Small intestine (tissue), 7 donors: ENCODE results near the gene GALNT16. TPM values are rescaled to one million over a fixed set of nuclear protein-coding genes. Genes with fewer than 3 reads are reported as not detected.

Source experiments
- DNase-seq, 2 donors: peaks; one replicate each; pipeline versions ENCODE4 v3.0.0 to v3.0.0-alpha.2; 2013
- FAIRE-seq: peaks from 2 replicates; lab custom pipeline; 2012; peaks lifted over from hg19 to GRCh38; lab: Jason Lieb, UNC
- H3K27ac ChIP-seq, 3 donors: one replicate each; pipeline ENCODE4 v1.5.1; 2013; ENCODE audit warnings: low read length in 2 of 3, mild to moderate bottlenecking in 2 of 3, control low read depth in 1 of 3, inconsistent platforms in 1 of 3, low read depth in 1 of 3, moderate library complexity in 1 of 3
- H3K27me3 ChIP-seq, 3 donors: one replicate each; pipeline ENCODE4 v1.6.1; 2013; ENCODE audit warnings: low read length in 3 of 3, inconsistent platforms in 1 of 3; ENCODE audit not compliant: control insufficient read depth in 3 of 3, insufficient read depth in 3 of 3
- H3K36me3 ChIP-seq, 3 donors: one replicate each; pipeline ENCODE4 v1.6.1; 2013; ENCODE audit warnings: low read length in 3 of 3, inconsistent platforms in 1 of 3, low read depth in 1 of 3, mild to moderate bottlenecking in 1 of 3, moderate library complexity in 1 of 3; ENCODE audit not compliant: control insufficient read depth in 3 of 3, insufficient read depth in 2 of 3
- H3K4me1 ChIP-seq, 3 donors: one replicate each; pipeline ENCODE4 v1.6.1; 2013; ENCODE audit warnings: low read length in 2 of 3, inconsistent platforms in 1 of 3, low read depth in 1 of 3, mild to moderate bottlenecking in 1 of 3, moderate library complexity in 1 of 3; ENCODE audit not compliant: control insufficient read depth in 3 of 3, insufficient read depth in 2 of 3
- H3K4me3 ChIP-seq, 3 donors: one replicate each; pipeline ENCODE4 v1.5.1; 2013; ENCODE audit warnings: low read length in 3 of 3, control low read depth in 1 of 3, inconsistent platforms in 1 of 3, low read depth in 1 of 3, mild to moderate bottlenecking in 1 of 3, moderate library complexity in 1 of 3
- H3K9me3 ChIP-seq, 2 donors: one replicate each; pipeline ENCODE4 v1.6.1; 2013; ENCODE audit warnings: low read depth in 1 of 2, low read length in 1 of 2; ENCODE audit not compliant: control insufficient read depth in 2 of 2, insufficient read depth in 1 of 2
- WGBS, 3 donors: extraction: QIAGEN DNeasy Blood & Tissue Kit; methylation state at CpG; one replicate each; pipeline ENCODE4 v1.1.7; 2013; 5-methylcytosine and 5-hydroxymethylcytosine counted together
- polyA plus RNA-seq, 4 donors: library from polyadenylated mRNA; stranded (reverse) in 3 of 4; unstranded in 1 of 4; fragments of 200-250 nt in 3 of 4; fragments of 120-200 nt in 1 of 4; gene quantifications; one replicate each; pipeline versions ENCODE4 v1.2.1 to v1.2.3, GENCODE V29; 2013
- donor health status: healthy with polysubstance abuse.
- donor health status: control.
- donor health status: control.
- donor health status: Bipolar disorder and iron deficiency.
- donor health status: healthy.

Gene GALNT16
- polyA plus RNA-seq, 4 donors = 0.45 to 18.2 (median 1.5) TPM

DNA sequence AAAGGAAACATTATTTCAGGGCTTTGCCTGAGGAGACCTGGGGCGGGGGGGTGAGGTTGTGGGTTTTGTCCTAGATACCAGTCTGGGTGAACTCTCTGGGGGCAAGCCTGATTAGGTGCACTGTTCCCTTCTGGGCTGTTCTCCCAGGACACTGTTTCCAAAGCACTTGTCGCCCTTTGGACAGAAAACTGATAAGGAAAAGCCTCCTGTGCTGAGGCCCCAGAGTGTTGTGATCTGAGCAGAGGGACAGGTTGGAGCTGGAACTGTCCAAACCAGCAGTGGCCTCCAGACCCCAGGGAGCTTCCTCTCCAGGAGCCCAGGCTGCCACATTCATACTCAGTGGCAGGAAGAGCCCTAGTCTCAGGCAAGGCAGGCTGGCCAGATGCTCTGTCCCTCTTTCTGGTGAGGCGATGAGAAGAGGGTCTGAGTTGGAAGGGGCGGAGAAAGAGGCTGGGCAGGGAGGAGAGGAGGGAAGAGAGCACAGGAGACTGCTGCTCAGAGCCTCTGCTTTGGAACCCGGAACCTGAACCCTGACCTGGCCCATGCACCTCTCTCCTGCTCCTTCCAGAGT lies 1.9 kb downstream of the GALNT16 start:
- Histone ChIP-seq H3K9me3 (no peaks in the 10 kb centered on the region), H3K4me3 (peak overlapping the region in 2 of 3 donors; percentile 58 to 68), H3K4me1 (peaks cover 0 to 45% (median 7%) of the 10 kb centered on the region in 3 donors), H3K36me3 (peaks cover 0 to 5% (median 0%) of the 10 kb centered on the region in 3 donors), H3K27ac (peak overlapping the region; percentile 4 to 94 (median 24)), H3K27me3 (peaks cover 0 to 16% (median 7%) of the 10 kb centered on the region in 3 donors)
- DNase-seq = peak; percentile 84 to 89
- 4 to 42% (median 15%) methylated on average over 5 of the region's 5 CpGs for WGBS, 3 donors
- FAIRE-seq = no peak

DNA sequence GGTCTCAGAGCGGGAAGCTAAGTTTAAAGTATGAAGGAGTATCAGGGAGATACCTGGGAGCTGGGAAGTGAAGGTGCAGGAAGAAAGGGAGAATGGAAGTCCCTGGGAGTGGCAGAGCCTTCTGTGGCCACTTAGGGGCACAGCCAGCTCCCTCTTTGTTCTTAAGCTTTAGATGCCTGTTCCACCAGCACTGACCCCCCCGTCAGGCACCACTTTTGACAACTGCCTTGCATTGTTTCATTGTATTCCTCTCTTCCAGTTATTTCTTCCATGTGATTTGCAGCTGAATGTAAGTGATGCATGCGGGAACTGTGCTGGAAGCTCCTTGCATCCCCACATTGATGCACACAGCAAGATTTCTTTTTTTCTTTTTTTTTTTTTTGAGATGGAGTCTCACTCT lies 2.6 kb downstream of the GALNT16 start:
- Histone ChIP-seq H3K4me3 (no peak overlapping the region), H3K27ac (peak overlapping the region in 2 of 3 donors; percentile 24 to 94), H3K36me3 (peaks cover 0 to 5% (median 0%) of the 10 kb centered on the region in 3 donors), H3K9me3 (no peaks in the 10 kb centered on the region), H3K27me3 (peaks cover 0 to 16% (median 7%) of the 10 kb centered on the region in 3 donors), H3K4me1 (peaks cover 0 to 52% (median 7%) of the 10 kb centered on the region in 3 donors)
- FAIRE-seq = no peak
- WGBS, 3 donors = 60 to 74% (median 64%) methylated on average over 3 of the region's 3 CpGs
- no peak for DNase-seq

DNA sequence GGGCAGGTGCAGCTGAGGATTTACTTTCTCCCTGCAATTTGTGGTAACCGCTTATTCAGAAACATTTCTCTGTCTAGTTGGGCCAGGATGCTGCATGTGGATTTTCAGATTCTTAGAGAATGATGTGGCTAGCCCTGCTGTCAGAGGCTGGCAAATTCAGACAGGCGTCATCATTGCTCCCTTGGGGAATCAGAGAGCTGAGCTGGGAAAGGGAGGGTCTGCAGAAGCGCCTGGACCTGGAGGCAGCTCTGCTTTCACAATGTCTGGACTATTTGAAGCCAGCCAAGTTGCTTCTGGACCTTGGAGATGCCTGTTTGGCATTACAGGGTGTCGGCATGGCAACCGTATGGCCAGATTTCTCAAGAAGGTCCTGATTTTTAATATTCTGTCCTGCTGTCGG lies 3.4 kb downstream of the GALNT16 start:
- DNase-seq = no peak
- H3K27me3 ChIP-seq = peaks cover 0 to 9% (median 7%) of the 10 kb centered on the region in 3 donors
- H3K36me3 ChIP-seq = peaks cover 0 to 5% (median 0%) of the 10 kb centered on the region in 3 donors
- H3K27ac ChIP-seq = no peak overlapping the region
- 76 to 93% (median 91%) methylated on average over 6 of the region's 6 CpGs for WGBS, 3 donors
- H3K4me1 ChIP-seq = peaks cover 0 to 57% (median 7%) of the 10 kb centered on the region in 3 donors
- no peaks in the 10 kb centered on the region for H3K9me3 ChIP-seq
- no peak overlapping the region for H3K4me3 ChIP-seq
- no peak for FAIRE-seq

DNA sequence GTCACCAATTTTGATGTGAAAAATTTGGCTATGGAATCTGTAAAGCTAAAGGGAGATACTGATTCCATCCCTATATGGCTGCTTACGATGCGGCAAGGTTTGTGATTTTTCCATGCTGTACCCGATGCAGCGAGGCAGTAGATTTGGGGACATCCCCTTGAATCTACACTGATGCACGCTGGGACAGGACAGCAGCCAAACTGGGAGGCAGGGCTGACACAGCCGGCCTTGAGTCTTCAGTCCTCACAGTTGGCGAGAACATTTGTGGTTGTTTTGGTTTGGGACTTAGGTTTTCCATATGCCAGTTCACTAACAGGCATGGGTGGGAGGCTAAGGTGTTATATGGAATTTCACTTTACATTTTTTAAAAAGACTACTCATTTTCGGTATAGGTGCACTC lies 3.8 kb downstream of the GALNT16 start:
- no peak for DNase-seq
- Histone ChIP-seq H3K4me3 (no peak overlapping the region), H3K9me3 (no peaks in the 10 kb centered on the region), H3K27me3 (peaks cover 0 to 6% (median 3%) of the 10 kb centered on the region in 3 donors), H3K4me1 (peaks cover 0 to 60% (median 7%) of the 10 kb centered on the region in 3 donors), H3K27ac (no peak overlapping the region), H3K36me3 (peaks cover 0 to 5% (median 0%) of the 10 kb centered on the region in 3 donors)
- WGBS, 3 donors = 74 to 89% (median 82%) methylated on average over 8 of the region's 8 CpGs
- FAIRE-seq = no peak

DNA sequence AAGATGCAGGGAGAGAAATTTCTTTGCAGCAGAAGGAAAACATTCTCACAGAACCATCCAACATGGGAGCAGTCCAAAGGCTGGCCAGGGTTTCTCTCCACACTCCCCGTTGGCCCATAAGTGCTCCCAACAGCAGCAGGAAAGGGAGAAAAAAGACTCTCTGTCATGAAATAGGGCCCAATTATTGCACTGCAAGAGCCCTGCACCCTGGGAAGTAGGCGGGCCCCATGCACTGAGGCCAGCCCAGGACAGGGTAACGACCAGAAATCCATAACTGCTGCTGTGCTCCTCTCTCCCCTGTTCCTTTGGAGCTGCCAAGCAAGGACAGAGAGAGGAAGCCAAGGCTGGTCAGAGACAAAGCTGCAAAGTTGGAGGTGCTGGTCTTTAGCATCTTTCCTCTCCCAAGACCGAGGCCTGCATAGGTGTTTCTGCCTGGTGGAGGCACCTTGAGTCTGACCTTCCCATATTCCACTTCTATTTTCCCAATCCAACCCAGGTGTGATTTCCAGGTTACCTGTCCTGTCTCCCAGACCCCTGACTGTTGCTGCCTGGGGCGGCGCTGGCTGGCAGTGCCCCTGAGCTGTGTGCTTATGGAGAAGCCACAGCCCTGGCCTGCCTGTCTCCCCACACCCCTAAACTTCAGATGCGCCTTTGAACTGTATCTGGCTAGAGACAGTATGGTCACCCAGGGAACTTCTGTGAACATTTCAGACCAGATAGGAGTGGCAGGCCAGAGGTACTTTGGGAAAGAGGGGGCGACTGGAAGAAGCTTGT lies 6.8 kb downstream of the GALNT16 start:
- DNase-seq (no peak), FAIRE-seq (no peak)
- no peaks in the 10 kb centered on the region for H3K9me3 ChIP-seq
- no peaks in the 10 kb centered on the region for H3K27me3 ChIP-seq
- peaks cover 0 to 50% (median 0%) of the 10 kb centered on the region in 3 donors for H3K4me1 ChIP-seq
- peaks cover 0 to 5% (median 0%) of the 10 kb centered on the region in 3 donors for H3K36me3 ChIP-seq
- peak overlapping the region in 1 of 3 donors; percentile 64 for H3K27ac ChIP-seq
- no peak overlapping the region for H3K4me3 ChIP-seq
- WGBS, 3 donors = 82 to 91% (median 83%) methylated on average over 8 of the region's 8 CpGs

DNA sequence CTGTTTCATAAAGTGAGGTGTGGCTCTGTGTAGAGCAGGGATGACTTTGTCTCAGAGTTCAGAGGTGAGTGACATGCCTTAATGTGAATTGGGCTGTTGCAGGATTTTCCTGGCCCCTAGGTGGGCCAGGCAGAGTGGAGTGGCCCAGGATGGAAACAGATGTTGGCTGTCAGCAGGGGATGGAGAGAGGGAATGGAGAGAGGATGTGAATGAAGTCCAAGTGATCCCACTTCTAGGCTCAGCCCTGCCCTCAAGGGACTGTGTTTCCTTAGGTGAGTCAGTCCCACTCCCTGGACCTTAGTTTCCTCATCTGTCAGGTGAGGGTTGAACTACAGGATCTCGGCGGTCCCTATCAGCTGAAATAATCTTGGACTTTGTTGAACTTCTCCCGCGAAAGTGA lies 7.5 kb downstream of the GALNT16 start:
- Histone ChIP-seq H3K4me1 (peaks cover 0 to 44% (median 0%) of the 10 kb centered on the region in 3 donors), H3K27ac (peak overlapping the region in 1 of 3 donors; percentile 64), H3K27me3 (no peaks in the 10 kb centered on the region), H3K4me3 (no peak overlapping the region), H3K36me3 (peaks cover 0 to 3% (median 0%) of the 10 kb centered on the region in 3 donors), H3K9me3 (no peaks in the 10 kb centered on the region)
- FAIRE-seq (no peak), DNase-seq (peak in 1 of 2 donors; percentile 36)
- 49 to 71% (median 55%) methylated on average over 4 of the region's 4 CpGs for whole genome bisulfite sequencing, 3 donors

DNA sequence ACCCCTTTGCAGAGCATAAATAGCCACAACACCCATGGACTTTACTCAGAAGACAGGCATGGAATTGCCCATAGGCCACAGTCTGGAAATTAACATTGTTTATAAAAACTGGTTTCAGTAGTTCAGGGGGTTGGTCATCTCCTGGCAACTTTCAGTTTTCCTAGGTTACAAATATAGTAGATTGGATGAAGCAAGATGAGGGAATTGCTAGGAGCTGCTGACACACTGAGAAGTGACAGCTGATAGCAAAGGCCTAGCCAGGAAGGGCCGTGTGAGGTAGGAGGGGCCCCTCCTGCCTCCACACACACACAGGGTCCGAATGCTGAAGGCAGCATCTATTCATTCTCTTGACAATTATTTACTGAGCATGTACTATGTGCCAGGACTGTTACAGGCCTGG lies 8.3 kb downstream of the GALNT16 start:
- peak in 1 of 2 donors; percentile 72 for DNase-seq
- H3K27ac ChIP-seq = peak overlapping the region in 1 of 3 donors; percentile 64
- 55 to 79% (median 59%) methylated on average over 2 of the region's 2 CpGs for WGBS, 3 donors
- FAIRE-seq = no peak
- H3K36me3 ChIP-seq = peaks cover 0 to 2% (median 0%) of the 10 kb centered on the region in 3 donors
- H3K9me3 ChIP-seq = no peaks in the 10 kb centered on the region
- no peak overlapping the region for H3K4me3 ChIP-seq
- H3K27me3 ChIP-seq = no peaks in the 10 kb centered on the region
- H3K4me1 ChIP-seq = peaks cover 0 to 39% (median 0%) of the 10 kb centered on the region in 3 donors

DNA sequence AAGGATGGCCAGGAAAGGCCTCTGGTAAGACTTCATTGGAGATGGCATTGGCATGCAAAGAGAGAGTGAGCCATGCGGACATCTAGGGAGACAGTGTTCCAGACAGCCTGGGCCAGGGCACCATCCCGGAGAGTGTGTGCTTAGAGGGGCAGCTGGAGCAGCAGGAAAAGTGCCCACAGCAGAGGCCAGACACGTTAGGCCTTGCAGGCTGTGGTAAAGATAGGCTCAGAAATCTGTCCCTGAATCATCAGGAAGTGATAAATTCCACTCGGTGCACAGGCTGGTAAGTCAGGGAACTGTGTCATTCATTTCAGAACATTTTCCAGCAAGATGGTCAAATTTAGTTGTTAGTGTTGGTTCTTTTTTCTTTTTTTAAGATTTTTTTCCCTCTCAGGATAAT lies 8.8 kb downstream of the GALNT16 start:
- H3K9me3 ChIP-seq = no peaks in the 10 kb centered on the region
- peak overlapping the region in 1 of 3 donors; percentile 64 for H3K27ac ChIP-seq
- WGBS, 3 donors = 58 to 64% (median 62%) methylated on average over 4 of the region's 4 CpGs
- H3K27me3 ChIP-seq = no peaks in the 10 kb centered on the region
- FAIRE-seq = no peak
- no peak overlapping the region for H3K4me3 ChIP-seq
- no peak for DNase-seq
- peaks cover 0 to 2% (median 0%) of the 10 kb centered on the region in 3 donors for H3K36me3 ChIP-seq
- H3K4me1 ChIP-seq = peaks cover 0 to 33% (median 0%) of the 10 kb centered on the region in 3 donors
